BLaER1 (cell line): ENCODE results near the gene UROC1.

ENCODE experiments used
- H3K27ac ChIP-seq: shearing (Covaris generic); formaldehyde crosslinking; 2 replicates; pipeline ENCODE4 v1.8.1; 2022
- H3K27me3 ChIP-seq: shearing (Covaris generic); formaldehyde crosslinking; 2 replicates; pipeline ENCODE4 v1.8.1; 2022
- H3K36me3 ChIP-seq: shearing (Covaris generic); formaldehyde crosslinking; 2 replicates; pipeline ENCODE4 v1.8.1; 2022
- H3K4me1 ChIP-seq: shearing (Covaris generic); formaldehyde crosslinking; 2 replicates; pipeline ENCODE4 v1.8.1; 2022
- H3K4me2 ChIP-seq: shearing (Covaris generic); formaldehyde crosslinking; 2 replicates; pipeline ENCODE4 v1.8.1; 2022
- H3K4me3 ChIP-seq: shearing (Covaris generic); formaldehyde crosslinking; 2 replicates; pipeline ENCODE4 v1.8.1; 2022
- H3K9ac ChIP-seq: shearing (Covaris generic); formaldehyde crosslinking; 2 replicates; pipeline ENCODE4 v1.8.1; 2022
- H3K9me3 ChIP-seq: shearing (Covaris generic); formaldehyde crosslinking; 2 replicates; pipeline ENCODE4 v1.8.1; 2022
- H4K20me1 ChIP-seq: shearing (Covaris generic); formaldehyde crosslinking; 2 replicates; pipeline ENCODE4 v1.8.1; 2022
- Cebpa-rat ChIP-seq: shearing (Covaris generic); IDR thresholded peaks from 2 replicates; pipeline ENCODE4 v1.8.1; 2022

The UROC1 gene

GRCh38 chr3:126448136-126448892, 69.3 kb downstream of the UROC1 start:
- no peak overlapping the region for H3K27ac ChIP-seq
- H3K4me3 ChIP-seq: no peak overlapping the region
- H3K36me3 ChIP-seq: peaks cover 70% of the 10 kb centered on the region
- peaks cover 80% of the 10 kb centered on the region for H4K20me1 ChIP-seq
- H3K9me3 ChIP-seq: no peaks in the 10 kb centered on the region
- no peaks in the 10 kb centered on the region for H3K4me1 ChIP-seq
- H3K9ac ChIP-seq: no peak overlapping the region
- no peaks in the 10 kb centered on the region for H3K27me3 ChIP-seq
- no peak overlapping the region for H3K4me2 ChIP-seq
- TF ChIP-seq Cebpa-rat: no peak

GRCh38 chr3:126447456-126448106, 70.0 kb downstream of the UROC1 start:
- H3K9ac ChIP-seq: no peak overlapping the region
- no peak overlapping the region for H3K4me2 ChIP-seq
- no peaks in the 10 kb centered on the region for H3K27me3 ChIP-seq
- peaks cover 67% of the 10 kb centered on the region for H3K36me3 ChIP-seq
- TF ChIP-seq Cebpa-rat: no peak
- H4K20me1 ChIP-seq: peaks cover 73% of the 10 kb centered on the region
- H3K27ac ChIP-seq: no peak overlapping the region
- no peaks in the 10 kb centered on the region for H3K4me1 ChIP-seq
- H3K4me3 ChIP-seq: no peak overlapping the region
- no peaks in the 10 kb centered on the region for H3K9me3 ChIP-seq

- H3K4me3 ChIP-seq: no peak overlapping the region
- H3K4me2 ChIP-seq: no peak overlapping the region
- no peaks in the 10 kb centered on the region for H3K4me1 ChIP-seq
- no peak overlapping the region for H3K27ac ChIP-seq
- no peaks in the 10 kb centered on the region for H3K9me3 ChIP-seq
- TF ChIP-seq Cebpa-rat: no peak
- H3K9ac ChIP-seq: no peak overlapping the region
- peaks cover 60% of the 10 kb centered on the region for H3K36me3 ChIP-seq
- no peaks in the 10 kb centered on the region for H3K27me3 ChIP-seq
- H4K20me1 ChIP-seq: peaks cover 65% of the 10 kb centered on the region
Observed at GRCh38 chr3:126446791-126447190, 70.8 kb downstream of the UROC1 start.

GRCh38 chr3:126446301-126446700, 71.3 kb downstream of the UROC1 start:
- H3K4me2 ChIP-seq: no peak overlapping the region

GRCh38 chr3:126445506-126445905, 72.1 kb downstream of the UROC1 start:
- no peak for TF ChIP-seq Cebpa-rat
- no peak overlapping the region for H3K9ac ChIP-seq
- H3K36me3 ChIP-seq: peaks cover 59% of the 10 kb centered on the region
- H4K20me1 ChIP-seq: peaks cover 52% of the 10 kb centered on the region
- no peak overlapping the region for H3K27ac ChIP-seq
- no peaks in the 10 kb centered on the region for H3K4me1 ChIP-seq
- H3K4me3 ChIP-seq: no peak overlapping the region
- H3K27me3 ChIP-seq: no peaks in the 10 kb centered on the region
- no peak overlapping the region for H3K4me2 ChIP-seq
- H3K9me3 ChIP-seq: no peaks in the 10 kb centered on the region

More at GRCh38 chr3:126446301-126446700, 71.3 kb downstream of the UROC1 start:
- no peaks in the 10 kb centered on the region for H3K9me3 ChIP-seq
- TF ChIP-seq Cebpa-rat: no peak
- H3K27ac ChIP-seq: no peak overlapping the region
- no peak overlapping the region for H3K4me3 ChIP-seq
- H3K36me3 ChIP-seq: peaks cover 59% of the 10 kb centered on the region
- peaks cover 60% of the 10 kb centered on the region for H4K20me1 ChIP-seq
- H3K4me1 ChIP-seq: no peaks in the 10 kb centered on the region
- H3K27me3 ChIP-seq: no peaks in the 10 kb centered on the region
- no peak overlapping the region for H3K9ac ChIP-seq

GRCh38 chr3:126442856-126443242, 74.7 kb downstream of the UROC1 start:
- peaks cover 59% of the 10 kb centered on the region for H3K36me3 ChIP-seq
- H3K9ac ChIP-seq: no peak overlapping the region
- no peak for TF ChIP-seq Cebpa-rat
- no peak overlapping the region for H3K27ac ChIP-seq
- H4K20me1 ChIP-seq: peaks cover 26% of the 10 kb centered on the region
- H3K4me2 ChIP-seq: no peak overlapping the region
- no peaks in the 10 kb centered on the region for H3K9me3 ChIP-seq
- no peaks in the 10 kb centered on the region for H3K27me3 ChIP-seq
- no peaks in the 10 kb centered on the region for H3K4me1 ChIP-seq
- no peak overlapping the region for H3K4me3 ChIP-seq

GRCh38 chr3:126442094-126442855, 75.3 kb downstream of the UROC1 start:
- no peak for TF ChIP-seq Cebpa-rat
- Histone ChIP-seq H3K27me3 (no peaks in the 10 kb centered on the region), H3K4me3 (no peak overlapping the region), H3K9me3 (no peaks in the 10 kb centered on the region), H3K36me3 (peaks cover 63% of the 10 kb centered on the region), H3K4me2 (no peak overlapping the region), H4K20me1 (peaks cover 22% of the 10 kb centered on the region), H3K4me1 (no peaks in the 10 kb centered on the region), H3K9ac (no peak overlapping the region), H3K27ac (no peak overlapping the region)

GRCh38 chr3:126441256-126441880, 76.2 kb downstream of the UROC1 start:
- Histone ChIP-seq H3K9ac (no peak overlapping the region), H3K4me3 (no peak overlapping the region), H3K36me3 (peaks cover 73% of the 10 kb centered on the region), H4K20me1 (peaks cover 15% of the 10 kb centered on the region), H3K27me3 (no peaks in the 10 kb centered on the region), H3K9me3 (no peaks in the 10 kb centered on the region), H3K4me1 (no peaks in the 10 kb centered on the region), H3K4me2 (no peak overlapping the region), H3K27ac (no peak overlapping the region)
- no peak for TF ChIP-seq Cebpa-rat

- Histone ChIP-seq H3K4me1 (no peaks in the 10 kb centered on the region), H3K27ac (no peak overlapping the region), H4K20me1 (peaks cover 8% of the 10 kb centered on the region), H3K9ac (no peak overlapping the region), H3K36me3 (peaks cover 73% of the 10 kb centered on the region), H3K9me3 (no peaks in the 10 kb centered on the region), H3K4me2 (no peak overlapping the region), H3K4me3 (no peak overlapping the region), H3K27me3 (no peaks in the 10 kb centered on the region)
- TF ChIP-seq Cebpa-rat: no peak
Observed at GRCh38 chr3:126440709-126440995, 76.9 kb downstream of the UROC1 start.
